ENCODE measurements around the gene AP3D1.

AP3D1 gene

GRCh38 chr19:2181633-2181997 lies 30.2 kb upstream of the AP3D1 start:
- Histone ChIP-seq H3K4me2 (ENCODE audit: low read length, poor library complexity, severe bottlenecking) (no peak overlapping the region), H3K27me3 (ENCODE audit: control insufficient read depth in 1 of 2, insufficient read depth in 1 of 2, low read length in 2 of 2) (no peaks in the 10 kb centered on the region), H4K8ac (ENCODE audit: low read length) (no peak overlapping the region), H2AFZ (ENCODE audit: low read depth, low read length) (no peak overlapping the region), H3K79me1 (replicated peaks; ENCODE audit: low read length, poor library complexity, severe bottlenecking) (peaks cover 7% of the 10 kb centered on the region), H3K14ac (ENCODE audit: low read length in 2 of 2) (no peak overlapping the region), H3K36me3 (ENCODE audit: control insufficient read depth in 1 of 2, insufficient read depth in 2 of 2, low read depth in 1 of 2, low read length in 2 of 2) (peaks cover 45 to 46% of the 10 kb centered on the region in 2 experiments), H2BK12ac (ENCODE audit: low read length in 2 of 2) (no peak overlapping the region), H3K4me3 (ENCODE audit: insufficient read depth in 1 of 2, low read depth in 1 of 2, low read length in 2 of 2) (no peak overlapping the region), H3K9me3 (ENCODE audit: control insufficient read depth, low read length) (no peaks in the 10 kb centered on the region), H2BK5ac (ENCODE audit: low read depth, low read length, poor library complexity, severe bottlenecking) (no peak overlapping the region), H3K23ac (ENCODE audit: low read length in 2 of 2) (no peak overlapping the region), H2BK120ac (ENCODE audit: low read depth, low read length) (no peak overlapping the region), H4K91ac (ENCODE audit: low read length) (no peak overlapping the region), H3K18ac (ENCODE audit: low read depth in 1 of 2, low read length in 2 of 2) (no peak overlapping the region), H3K4ac (ENCODE audit: low read depth in 1 of 2, low read length in 2 of 2) (no peak overlapping the region), H3K4me1 (ENCODE audit: control insufficient read depth, insufficient read depth, low read depth, low read length) (peaks cover 52% of the 10 kb centered on the region), H2AK5ac (ENCODE audit: low read length, severe bottlenecking) (no peak overlapping the region), H2BK15ac (ENCODE audit: low read depth, poor library complexity, severe bottlenecking) (no peak overlapping the region), H3K27ac (ENCODE audit: low read length, poor library complexity, severe bottlenecking) (no peak overlapping the region), H3K9ac (ENCODE audit: low read length) (no peak overlapping the region)
- DNase-seq = no peak
- WGBS = 96% methylated on average over 8 of the region's 9 CpGs

- Histone ChIP-seq H2BK5ac (ENCODE audit: low read depth, low read length, poor library complexity, severe bottlenecking) (no peak overlapping the region), H2BK12ac (ENCODE audit: low read length in 2 of 2) (no peak overlapping the region), H3K4ac (ENCODE audit: low read depth in 1 of 2, low read length in 2 of 2) (no peak overlapping the region), H3K36me3 (ENCODE audit: control insufficient read depth in 1 of 2, insufficient read depth in 2 of 2, low read depth in 1 of 2, low read length in 2 of 2) (peaks cover 48 to 50% of the 10 kb centered on the region in 2 experiments), H3K9ac (ENCODE audit: low read length) (no peak overlapping the region), H3K4me2 (ENCODE audit: low read length, poor library complexity, severe bottlenecking) (no peak overlapping the region), H2AFZ (ENCODE audit: low read depth, low read length) (no peak overlapping the region), H3K79me1 (replicated peaks; ENCODE audit: low read length, poor library complexity, severe bottlenecking) (peaks cover 7% of the 10 kb centered on the region), H2AK5ac (ENCODE audit: low read length, severe bottlenecking) (no peak overlapping the region), H4K8ac (ENCODE audit: low read length) (peak overlapping the region; percentile 1), H3K9me3 (ENCODE audit: control insufficient read depth, low read length) (no peaks in the 10 kb centered on the region), H3K27me3 (ENCODE audit: control insufficient read depth in 1 of 2, insufficient read depth in 1 of 2, low read length in 2 of 2) (no peaks in the 10 kb centered on the region), H4K91ac (ENCODE audit: low read length) (peak overlapping the region; percentile 57), H3K18ac (ENCODE audit: low read depth in 1 of 2, low read length in 2 of 2) (no peak overlapping the region), H2BK120ac (ENCODE audit: low read depth, low read length) (no peak overlapping the region), H2BK15ac (ENCODE audit: low read depth, poor library complexity, severe bottlenecking) (no peak overlapping the region), H3K14ac (ENCODE audit: low read length in 2 of 2) (no peak overlapping the region), H3K4me1 (ENCODE audit: control insufficient read depth, insufficient read depth, low read depth, low read length) (peaks cover 53% of the 10 kb centered on the region), H3K23ac (ENCODE audit: low read length in 2 of 2) (no peak overlapping the region), H3K27ac (ENCODE audit: low read length, poor library complexity, severe bottlenecking) (no peak overlapping the region), H3K4me3 (ENCODE audit: insufficient read depth in 1 of 2, low read depth in 1 of 2, low read length in 2 of 2) (no peak overlapping the region)
- 92% methylated on average over 21 of the region's 22 CpGs for whole genome bisulfite sequencing
- DNase-seq = no peak
Measured at GRCh38 chr19:2180881-2181632, 29.7 kb upstream of the AP3D1 start.

DNA sequence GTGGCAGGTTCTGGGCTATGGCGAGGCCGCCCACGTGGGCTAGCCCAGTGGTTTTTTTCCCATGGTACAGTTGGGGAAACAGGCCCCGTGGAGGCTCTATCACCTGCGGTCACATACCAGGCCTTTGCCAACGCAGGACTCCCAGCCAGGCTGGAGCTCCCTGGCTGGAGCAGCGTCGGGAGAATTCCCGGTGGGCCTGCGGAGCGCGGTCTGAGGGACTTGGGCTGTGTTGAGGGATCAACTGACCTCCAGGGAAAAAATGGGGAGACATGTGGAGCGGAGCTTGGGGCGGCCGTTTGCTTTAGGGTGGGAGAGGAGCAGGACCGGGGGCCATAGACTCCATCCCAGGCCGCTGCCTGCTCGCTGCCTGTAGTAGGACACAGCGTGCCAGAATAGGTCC lies 28.7 kb upstream of the AP3D1 start:
- Histone ChIP-seq H4K91ac (ENCODE audit: low read length) (no peak overlapping the region), H3K27ac (ENCODE audit: low read length, poor library complexity, severe bottlenecking) (no peak overlapping the region), H3K18ac (ENCODE audit: low read depth in 1 of 2, low read length in 2 of 2) (no peak overlapping the region), H3K4ac (ENCODE audit: low read depth in 1 of 2, low read length in 2 of 2) (no peak overlapping the region), H3K36me3 (ENCODE audit: control insufficient read depth in 1 of 2, insufficient read depth in 2 of 2, low read depth in 1 of 2, low read length in 2 of 2) (peaks cover 54% of the 10 kb centered on the region in 2 experiments), H3K23ac (ENCODE audit: low read length in 2 of 2) (no peak overlapping the region), H3K9ac (ENCODE audit: low read length) (no peak overlapping the region), H3K4me2 (ENCODE audit: low read length, poor library complexity, severe bottlenecking) (no peak overlapping the region), H2BK12ac (ENCODE audit: low read length in 2 of 2) (no peak overlapping the region), H3K4me3 (ENCODE audit: insufficient read depth in 1 of 2, low read depth in 1 of 2, low read length in 2 of 2) (no peak overlapping the region), H3K27me3 (ENCODE audit: control insufficient read depth in 1 of 2, insufficient read depth in 1 of 2, low read length in 2 of 2) (no peaks in the 10 kb centered on the region), H2AK5ac (ENCODE audit: low read length, severe bottlenecking) (no peak overlapping the region), H2BK5ac (ENCODE audit: low read depth, low read length, poor library complexity, severe bottlenecking) (no peak overlapping the region), H2BK120ac (ENCODE audit: low read depth, low read length) (no peak overlapping the region), H3K14ac (ENCODE audit: low read length in 2 of 2) (no peak overlapping the region), H2BK15ac (ENCODE audit: low read depth, poor library complexity, severe bottlenecking) (no peak overlapping the region), H3K9me3 (ENCODE audit: control insufficient read depth, low read length) (no peaks in the 10 kb centered on the region), H3K4me1 (ENCODE audit: control insufficient read depth, insufficient read depth, low read depth, low read length) (peaks cover 52% of the 10 kb centered on the region), H4K8ac (ENCODE audit: low read length) (no peak overlapping the region), H3K79me1 (replicated peaks; ENCODE audit: low read length, poor library complexity, severe bottlenecking) (peaks cover 5% of the 10 kb centered on the region), H2AFZ (ENCODE audit: low read depth, low read length) (no peak overlapping the region)
- no peak for DNase-seq
- 98% methylated on average over 19 of the region's 19 CpGs for WGBS

DNA sequence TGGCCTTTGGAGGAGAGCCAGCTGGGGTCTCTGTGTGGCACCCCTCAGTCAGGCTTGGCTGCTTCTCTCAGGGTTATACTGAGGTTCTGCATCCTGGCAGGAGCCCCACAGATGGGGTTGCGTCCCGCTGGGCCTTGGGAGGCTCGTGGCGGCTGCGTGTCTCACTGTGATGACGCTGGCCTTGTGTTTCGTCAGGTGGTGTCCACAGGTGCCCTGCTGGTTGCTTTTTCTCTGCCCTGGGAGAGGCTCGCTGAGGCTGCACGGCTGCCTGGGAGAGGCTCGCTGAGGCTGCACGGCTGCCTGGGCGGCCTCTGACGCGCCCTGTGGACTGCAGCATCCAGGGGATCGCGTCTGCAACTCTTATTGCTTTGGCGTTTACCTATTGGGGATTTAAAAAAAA lies 27.7 kb upstream of the AP3D1 start:
- Histone ChIP-seq H3K9me3 (ENCODE audit: control insufficient read depth, low read length) (no peaks in the 10 kb centered on the region), H3K14ac (ENCODE audit: low read length in 2 of 2) (no peak overlapping the region), H2BK5ac (ENCODE audit: low read depth, low read length, poor library complexity, severe bottlenecking) (no peak overlapping the region), H3K9ac (ENCODE audit: low read length) (no peak overlapping the region), H3K18ac (ENCODE audit: low read depth in 1 of 2, low read length in 2 of 2) (no peak overlapping the region), H3K36me3 (ENCODE audit: control insufficient read depth in 1 of 2, insufficient read depth in 2 of 2, low read depth in 1 of 2, low read length in 2 of 2) (peaks cover 47 to 49% of the 10 kb centered on the region in 2 experiments), H4K91ac (ENCODE audit: low read length) (no peak overlapping the region), H4K8ac (ENCODE audit: low read length) (no peak overlapping the region), H3K4ac (ENCODE audit: low read depth in 1 of 2, low read length in 2 of 2) (no peak overlapping the region), H2BK12ac (ENCODE audit: low read length in 2 of 2) (no peak overlapping the region), H3K27ac (ENCODE audit: low read length, poor library complexity, severe bottlenecking) (no peak overlapping the region), H2BK15ac (ENCODE audit: low read depth, poor library complexity, severe bottlenecking) (no peak overlapping the region), H3K4me1 (ENCODE audit: control insufficient read depth, insufficient read depth, low read depth, low read length) (peaks cover 45% of the 10 kb centered on the region), H2BK120ac (ENCODE audit: low read depth, low read length) (no peak overlapping the region), H3K27me3 (ENCODE audit: control insufficient read depth in 1 of 2, insufficient read depth in 1 of 2, low read length in 2 of 2) (no peaks in the 10 kb centered on the region), H3K79me1 (replicated peaks; ENCODE audit: low read length, poor library complexity, severe bottlenecking) (peaks cover 5% of the 10 kb centered on the region), H3K4me2 (ENCODE audit: low read length, poor library complexity, severe bottlenecking) (no peak overlapping the region), H3K4me3 (ENCODE audit: insufficient read depth in 1 of 2, low read depth in 1 of 2, low read length in 2 of 2) (no peak overlapping the region), H2AFZ (ENCODE audit: low read depth, low read length) (no peak overlapping the region), H2AK5ac (ENCODE audit: low read length, severe bottlenecking) (no peak overlapping the region), H3K23ac (ENCODE audit: low read length in 2 of 2) (no peak overlapping the region)
- 98% methylated on average over 17 of the region's 17 CpGs for WGBS
- DNase-seq = no peak
